RWPE1 (cell line): ENCODE measurements around the gene PANX2.
A peak's percentile ranks its signal among the peaks of the same experiment; 100 is the strongest.

Experiments used
- CTCF ChIA-PET: fragments of 350-600 bp; sonication (Branson Sonifier 250); formaldehyde crosslinking; extraction: SDS; loops from one replicate; lab custom pipeline; 2021; lab: Yijun Ruan, JAX
- POLR2A ChIA-PET: fragments of 400-600 bp; formaldehyde crosslinking; extraction: SDS; loops from one replicate; lab custom pipeline; 2020; ENCODE audit warnings: antibody characterized with exemption; ENCODE audit not compliant: low non-redundant PET; lab: Yijun Ruan, JAX
- DNase-seq: peaks from one replicate; pipeline ENCODE4 v3.0.0; 2012; ENCODE audit warnings: low spot score
- H3K27ac ChIP-seq: fragments of 450-650 bp; 2 replicates; pipeline ENCODE4 v1.5.1; 2017
- CTCF ChIP-seq: fragments of 450-650 bp; conservative IDR thresholded peaks from 2 replicates; pipeline ENCODE4 v1.5.1; 2017; ENCODE audit warnings: low read depth, mild to moderate bottlenecking

The PANX2 gene

GRCh38 chr22:50169774-50170341 lies 673 bp upstream of the PANX2 start:
- H3K27ac ChIP-seq: no peak overlapping the region
- CTCF ChIA-PET: no interaction called here
- POLR2A ChIA-PET: no interaction called here
- TF ChIP-seq CTCF: no peak
- no peak for DNase-seq

DNA sequence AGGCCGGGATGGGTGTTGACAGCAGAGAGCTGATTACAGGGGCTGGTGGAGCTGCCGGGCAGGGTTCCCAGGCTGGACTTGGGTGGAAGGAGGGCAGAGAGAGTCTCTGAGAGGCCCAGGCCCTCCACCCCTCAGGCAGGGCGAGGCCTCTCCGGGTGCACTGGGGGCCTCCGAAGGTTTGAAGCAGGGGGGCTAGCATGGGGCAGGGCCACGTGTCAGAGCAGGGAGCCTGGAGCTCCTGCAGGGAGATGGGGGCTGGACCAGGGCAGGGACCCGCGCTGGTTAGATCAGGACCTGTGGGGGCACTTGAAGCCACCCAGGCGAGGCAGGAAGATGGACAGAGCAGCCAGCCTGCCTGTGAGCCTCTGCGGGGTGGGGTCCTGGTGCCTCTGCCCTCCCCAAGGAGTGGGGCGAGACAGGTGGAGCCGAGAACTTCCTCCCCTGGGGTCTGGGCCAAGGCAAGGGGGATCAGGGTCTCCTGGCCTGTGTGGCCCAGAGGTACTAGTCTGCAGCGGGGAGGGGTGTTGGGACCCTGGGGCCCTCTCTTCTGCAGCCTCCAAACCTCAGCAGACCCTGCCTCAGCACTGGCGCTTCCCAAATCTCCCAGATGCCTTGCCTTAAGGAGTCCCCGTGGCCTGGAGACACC lies 911 bp downstream of the PANX2 start:
- no peak for DNase-seq
- POLR2A ChIA-PET: no interaction called here
- 0 out of 2 replicates have a peak overlapping the region, but pooled peaks have one; percentile 5 for H3K27ac ChIP-seq
- TF ChIP-seq CTCF: no peak
- CTCF ChIA-PET: interaction anchor here (1.2 kb wide), 1 partner anchor 23 kb away, joined by 3 read pairs; no protein-coding TSS in a partner anchor

DNA sequence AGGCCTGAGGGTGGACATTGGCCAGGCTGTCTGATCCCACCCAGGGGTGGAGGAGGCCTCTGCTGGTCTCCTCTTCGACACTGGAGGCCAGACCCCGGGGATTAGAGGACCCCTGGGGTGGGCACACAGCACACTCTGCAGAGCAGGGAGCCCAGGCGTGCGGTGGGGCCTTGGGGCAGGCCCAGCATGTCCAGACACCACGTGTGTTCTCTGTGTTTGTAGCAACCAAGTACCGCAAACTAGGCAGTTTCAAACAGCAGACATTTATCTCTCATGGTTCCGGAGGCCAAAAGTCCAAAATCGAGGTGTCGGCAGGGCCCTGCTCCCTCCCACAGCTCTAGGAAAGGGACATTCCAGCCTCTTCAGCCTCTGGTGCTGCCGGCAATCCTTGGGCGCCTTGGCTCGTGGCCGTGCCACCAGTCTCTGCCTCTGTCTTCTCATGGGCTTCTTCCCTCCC lies 1.5 kb downstream of the PANX2 start:
- no peak for DNase-seq
- ChIA-PET POLR2A (no interaction called here), CTCF (interaction anchor here (0.6 to 1.2 kb wide), 3 partner anchors 19 to 23 kb away, joined by 3 to 4 read pairs (median 3); no protein-coding TSS in a partner anchor)
- H3K27ac ChIP-seq: 0 out of 2 replicates have a peak overlapping the region, but pooled peaks have one; percentile 5
- TF ChIP-seq CTCF: no peak

DNA sequence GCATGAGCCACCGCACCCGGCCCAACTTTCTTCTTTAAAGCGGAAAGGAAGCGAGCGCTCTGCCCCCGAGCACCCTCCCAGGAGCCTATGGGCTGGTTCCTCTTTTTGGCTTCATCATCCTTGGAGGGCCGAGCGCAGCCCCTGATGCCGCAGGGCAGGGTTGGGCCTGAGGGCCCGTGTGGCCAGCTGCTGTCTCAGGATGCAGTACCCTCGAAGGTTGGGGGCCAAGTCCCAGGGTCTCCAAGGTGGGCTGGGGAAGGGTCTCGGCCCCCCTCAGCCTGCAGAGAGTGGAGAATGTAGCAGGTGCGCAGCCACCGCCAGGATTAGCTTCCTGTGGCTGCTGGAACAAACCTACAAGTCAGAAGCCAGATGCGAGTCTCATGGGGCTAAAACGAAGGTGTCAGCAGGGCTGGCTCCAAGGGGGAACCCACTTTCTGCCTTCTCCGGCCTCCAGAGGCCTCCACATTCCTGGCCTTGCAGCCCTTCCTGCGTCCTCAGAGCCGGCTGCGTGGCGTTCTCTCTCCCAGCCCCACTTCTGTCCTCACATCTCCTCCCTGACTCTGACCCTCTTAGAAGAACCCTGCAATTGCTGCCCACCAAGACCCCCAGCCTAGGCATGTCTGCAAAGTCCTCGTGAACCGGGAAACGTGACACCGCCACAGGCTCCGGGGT lies 2.9 kb downstream of the PANX2 start:
- CTCF ChIA-PET: no interaction called here
- POLR2A ChIA-PET: no interaction called here
- H3K27ac ChIP-seq: no peak overlapping the region
- no peak for DNase-seq
- no peak for TF ChIP-seq CTCF

GRCh38 chr22:50173983-50174355 lies 3.4 kb downstream of the PANX2 start:
- TF ChIP-seq CTCF: no peak
- no peak for DNase-seq
- no peak overlapping the region for H3K27ac ChIP-seq
- POLR2A ChIA-PET: no interaction called here
- CTCF ChIA-PET: no interaction called here

- CTCF ChIA-PET: interaction anchor here (0.6 kb wide), 1 partner anchor 86 kb away, joined by 4 read pairs; no protein-coding TSS in a partner anchor
- POLR2A ChIA-PET: no interaction called here
These were observed 4.1 kb downstream of the PANX2 start for GRCh38 chr22:50174382-50175190.

More at GRCh38 chr22:50174382-50175190, 4.1 kb downstream of the PANX2 start:
- no peak overlapping the region for H3K27ac ChIP-seq
- TF ChIP-seq CTCF: no peak
- no peak for DNase-seq
